GM12878 (cell line): ENCODE measurements around the gene HSD17B13. TPM values are rescaled to one million over a fixed set of nuclear protein-coding genes. Genes with fewer than 3 reads are reported as not detected.

Experiments used
- ATAC-seq: fragments of 200-7000 bp; cut with Tn5 transposase; 3 replicates; pipeline ENCODE4 v1.9.1; 2020; ENCODE audit warnings: mild to moderate bottlenecking, moderate library complexity
- BruUV-seq: library from RNA; stranded (reverse); fragments of 400-500 nt; replicated peaks from 2 replicates; lab custom pipeline; 2021; lab: Mats Ljungman, UMichigan
- CTCF ChIA-PET: fragments of 300-600 bp; sonication (Branson Sonifier 250); formaldehyde crosslinking; extraction: SDS; loops from one replicate; lab custom pipeline; 2021; ENCODE audit warnings: inconsistent platforms; lab: Yijun Ruan, JAX
- POLR2A ChIA-PET: fragments of 350-600 bp; formaldehyde crosslinking; extraction: SDS; loops from one replicate; lab custom pipeline; 2021; ENCODE audit warnings: inconsistent platforms; lab: Charles Lee
- RAD21 ChIA-PET: fragments of 300-600 bp; sonication (Branson Sonifier 250); formaldehyde crosslinking; loops from one replicate; lab custom pipeline; 2023; ENCODE audit warnings: antibody characterized with exemption; ENCODE audit not compliant: unreplicated experiment; lab: Charles Lee
- SMC1A ChIA-PET: fragments of 300-600 bp; sonication (Branson Sonifier 250); formaldehyde crosslinking; loops from one replicate; lab custom pipeline; 2023; ENCODE audit not compliant: unreplicated experiment, uncharacterized antibody; lab: Charles Lee
- DNase-seq: peaks from one replicate; pipeline ENCODE4 v3.0.0-alpha.2; 2011; ENCODE audit warnings: low read depth, low spot score
- FAIRE-seq: peaks from 3 replicates; lab custom pipeline; 2011; peaks lifted over from hg19 to GRCh38; lab: Jason Lieb, UNC
- H2AFZ ChIP-seq: 2 replicates; pipeline ENCODE4 v1.6.0; 2011; ENCODE audit warnings: low read depth, low read length, control low read depth; ENCODE audit not compliant: control insufficient read depth
- H3K27ac ChIP-seq: 2 replicates; pipeline ENCODE4 v1.5.1; 2011; ENCODE audit warnings: control low read depth; ENCODE audit not compliant: control insufficient read depth, insufficient read depth
- H3K27me3 ChIP-seq, 2 experiments: replicated peaks in 1 of 2; 2 replicates each; pipeline versions ENCODE4 v1.6.0 to v1.6.1; 2011; ENCODE audit warnings: low read length in 1 of 2; ENCODE audit not compliant: control insufficient read depth in 2 of 2, insufficient read depth in 2 of 2
- H3K36me3 ChIP-seq, 2 experiments: 2 replicates each; pipeline ENCODE4 v1.5.1; 2011; ENCODE audit warnings: low read length in 1 of 2; ENCODE audit not compliant: control insufficient read depth in 2 of 2, insufficient read depth in 2 of 2
- H3K4me1 ChIP-seq: 2 replicates; pipeline ENCODE4 v1.6.1; 2011; ENCODE audit warnings: mild to moderate bottlenecking, low read length, moderate library complexity, mixed read lengths; ENCODE audit not compliant: control insufficient read depth, insufficient read depth
- H3K4me2 ChIP-seq: 2 replicates; pipeline ENCODE4 v1.6.0; 2011; ENCODE audit warnings: control low read depth; ENCODE audit not compliant: control insufficient read depth, insufficient read depth
- H3K4me3 ChIP-seq: fragments of 200-600 bp; sonication (generic); 2 replicates; pipeline ENCODE4 v1.5.1; 2016
- H3K79me2 ChIP-seq: 2 replicates; pipeline ENCODE4 v1.6.0; 2011; ENCODE audit warnings: low read length; ENCODE audit not compliant: control insufficient read depth, insufficient read depth
- H3K9ac ChIP-seq: 2 replicates; pipeline ENCODE4 v1.8.0; 2011; ENCODE audit warnings: low read length, control low read depth, mixed read lengths; ENCODE audit not compliant: control insufficient read depth, insufficient read depth
- H3K9me3 ChIP-seq: replicated peaks from 3 replicates; pipeline ENCODE4 v1.5.1; 2011; ENCODE audit warnings: mild to moderate bottlenecking, low read length; ENCODE audit not compliant: control insufficient read depth, insufficient read depth
- H4K20me1 ChIP-seq: 2 replicates; pipeline ENCODE4 v1.6.0; 2011; ENCODE audit not compliant: control insufficient read depth, insufficient read depth
- BRCA1 ChIP-seq: IDR thresholded peaks from 2 replicates; pipeline ENCODE4 v1.6.1; 2011; ENCODE audit warnings: low read depth, low read length, improper control_type of control experiment
- ETV6 ChIP-seq, 2 experiments: fragments of 450-650 bp in 1 of 2; IDR thresholded peaks in 1 of 2; conservative IDR thresholded peaks in 1 of 2; 2 replicates each; pipeline ENCODE4 v1.6.1; 2014; ENCODE audit warnings: antibody characterized with exemption in 1 of 2, borderline replicate concordance in 1 of 2, low read depth in 1 of 2, mild to moderate bottlenecking in 1 of 2, moderate library complexity in 1 of 2
- MAX ChIP-seq: IDR thresholded peaks from 2 replicates; pipeline ENCODE4 v1.6.1; 2012; ENCODE audit warnings: low read depth, low read length, improper control_type of control experiment
- MEF2A ChIP-seq: IDR thresholded peaks from 2 replicates; pipeline ENCODE4 v1.6.1; 2011; ENCODE audit warnings: low read depth, mild to moderate bottlenecking, low read length, moderate library complexity; ENCODE audit not compliant: insufficient read depth
- PML ChIP-seq: IDR thresholded peaks from 2 replicates; pipeline ENCODE4 v1.6.1; 2012; ENCODE audit warnings: low read length, inconsistent platforms
- RELB ChIP-seq: fragments of 450-650 bp; IDR thresholded peaks from 2 replicates; pipeline ENCODE4 v1.6.1; 2017; ENCODE audit warnings: low read depth, mild to moderate bottlenecking, moderate library complexity
- SMARCA5 ChIP-seq: fragments of 450-650 bp; IDR thresholded peaks from 2 replicates; pipeline ENCODE4 v1.6.1; 2017; ENCODE audit warnings: mild to moderate bottlenecking
- WGBS: methylation state at CpG from one replicate; pipeline ENCODE4 v1.1.6; 2016; ENCODE audit warnings: low lambda C conversion rate; ENCODE audit not compliant: insufficient replicate concordance, insufficient coverage; ENCODE audit errors: missing lambda C conversion rate; 5-methylcytosine and 5-hydroxymethylcytosine counted together
- in situ Hi-C: fragments of 300-500 bp; cut with MboI; formaldehyde crosslinking; loops from 9 replicates; pipeline ENCODE4 v1.14.3; 2018; ENCODE audit warnings: mixed read lengths
- intact Hi-C: fragments of 100-400 bp; cut with micrococcal nuclease; formaldehyde crosslinking; loops from one replicate; pipeline ENCODE4 v1.14.2; 2022; ENCODE audit not compliant: unreplicated experiment
- polyA plus RNA-seq, 11 experiments: library from polyadenylated mRNA; depleted of rRNA in 4 of 11; unstranded in 6 of 11; stranded (reverse) in 5 of 11; fragments of >200 nt; fragmentation: Nextera tagmentation in 4 of 11; fragmentation: Illumina TruSeq in 1 of 11; extraction: Ambion mirVana in 4 of 11; extraction: Trizol in 1 of 11; gene quantifications; 1 replicate in 1 of 11; 2 replicates in 10 of 11; pipeline versions ENCODE4 v1.2.1 to v1.2.3, GENCODE V29; 2011 to 2016; ENCODE audit warnings: inconsistent platforms in 2 of 11, missing spikeins in 2 of 11, low read depth in 1 of 11
- total RNA-seq, 4 experiments: library from RNA; depleted of rRNA in 3 of 4; stranded (reverse); fragments of >200 nt in 3 of 4; fragmentation: Illumina TruSeq in 1 of 4; extraction: Trizol in 1 of 4; gene quantifications; 2 replicates each; pipeline versions ENCODE4 v1.2.1 to v1.2.3, GENCODE V29; 2013 to 2021
- TF ChIP-seq, protein P1 (sequence below): fragments of 450-650 bp; IDR thresholded peaks from 2 replicates; pipeline ENCODE4 v1.6.1; 2018; ENCODE audit warnings: mild to moderate bottlenecking, low read depth, moderate library complexity; ENCODE audit not compliant: partially characterized antibody

HSD17B13 gene
- total and polyA plus RNA-seq, 10 of the 15 experiments (the other 5 are each of a cell fraction or from before 2014, with no cell fraction given), result 0.03 to 0.09 (median 0.04) TPM; not detected in 4

DNA sequence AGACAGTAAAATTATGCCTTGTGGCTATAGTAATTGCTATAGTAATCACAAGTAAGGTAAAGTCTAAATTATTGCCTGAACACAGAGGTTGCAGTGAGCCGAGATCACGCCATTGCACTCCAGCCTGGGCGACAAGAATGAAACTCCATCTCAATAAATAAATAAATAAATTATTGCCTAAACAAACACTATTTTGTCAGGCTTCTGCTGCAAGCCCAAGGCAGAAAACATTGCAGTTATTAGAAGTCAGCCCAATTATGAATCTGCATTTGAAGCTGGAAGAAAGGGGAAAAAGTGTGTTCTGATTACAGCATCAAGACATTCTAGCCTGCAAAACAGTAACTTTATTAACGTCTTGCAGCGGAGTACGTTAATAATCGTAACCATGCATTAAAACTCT lies 17.1 kb downstream of the HSD17B13 start:
- H3K36me3 ChIP-seq, result no peaks in the 10 kb centered on the region
- in situ Hi-C loops, result no loop called here
- H3K27ac ChIP-seq, result no peak overlapping the region
- H3K9me3 ChIP-seq, result no peaks in the 10 kb centered on the region
- H2AFZ ChIP-seq, result no peak overlapping the region
- ChIA-PET RAD21 (no interaction called here), POLR2A (no interaction called here), SMC1A (no interaction called here), CTCF (interaction anchor here (1.1 kb wide), 1 partner anchor 15 kb away, joined by 3 read pairs; no protein-coding TSS in a partner anchor)
- no peaks in the 10 kb centered on the region for H4K20me1 ChIP-seq
- FAIRE-seq, result no peak
- no peaks in the 10 kb centered on the region for H3K4me1 ChIP-seq
- no peaks in the 10 kb centered on the region for H3K27me3 ChIP-seq
- H3K79me2 ChIP-seq, result no peaks in the 10 kb centered on the region
- ATAC-seq, result no peak
- no peak overlapping the region for H3K4me3 ChIP-seq
- no peak overlapping the region for H3K9ac ChIP-seq
- intact Hi-C loops, result no loop called here
- BruUV-seq, result no TSS peak
- no peak for DNase-seq
- TF ChIP-seq PML (no peak), RELB (no peak), MAX (no peak), SMARCA5 (no peak), ETV6 (conservative IDR thresholded peaks at IDR 0.05 in 1 of 2, IDR thresholded peaks at IDR 0.05 in 1 of 2; ENCODE audit: borderline replicate concordance in 1 of 2, low read depth in 1 of 2) (no peak), MEF2A (no peak), BRCA1 (no peak)
- TF ChIP-seq, protein P1, sequence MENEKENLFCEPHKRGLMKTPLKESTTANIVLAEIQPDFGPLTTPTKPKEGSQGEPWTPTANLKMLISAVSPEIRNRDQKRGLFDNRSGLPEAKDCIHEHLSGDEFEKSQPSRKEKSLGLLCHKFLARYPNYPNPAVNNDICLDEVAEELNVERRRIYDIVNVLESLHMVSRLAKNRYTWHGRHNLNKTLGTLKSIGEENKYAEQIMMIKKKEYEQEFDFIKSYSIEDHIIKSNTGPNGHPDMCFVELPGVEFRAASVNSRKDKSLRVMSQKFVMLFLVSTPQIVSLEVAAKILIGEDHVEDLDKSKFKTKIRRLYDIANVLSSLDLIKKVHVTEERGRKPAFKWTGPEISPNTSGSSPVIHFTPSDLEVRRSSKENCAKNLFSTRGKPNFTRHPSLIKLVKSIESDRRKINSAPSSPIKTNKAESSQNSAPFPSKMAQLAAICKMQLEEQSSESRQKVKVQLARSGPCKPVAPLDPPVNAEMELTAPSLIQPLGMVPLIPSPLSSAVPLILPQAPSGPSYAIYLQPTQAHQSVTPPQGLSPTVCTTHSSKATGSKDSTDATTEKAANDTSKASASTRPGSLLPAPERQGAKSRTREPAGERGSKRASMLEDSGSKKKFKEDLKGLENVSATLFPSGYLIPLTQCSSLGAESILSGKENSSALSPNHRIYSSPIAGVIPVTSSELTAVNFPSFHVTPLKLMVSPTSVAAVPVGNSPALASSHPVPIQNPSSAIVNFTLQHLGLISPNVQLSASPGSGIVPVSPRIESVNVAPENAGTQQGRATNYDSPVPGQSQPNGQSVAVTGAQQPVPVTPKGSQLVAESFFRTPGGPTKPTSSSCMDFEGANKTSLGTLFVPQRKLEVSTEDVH, result no peak
- TF ChIP-seq, all 136 proteins: peak for 0
- H3K4me2 ChIP-seq, result no peak overlapping the region
- WGBS, result 31% methylated on average over 7 of the region's 7 CpGs
